Naive thymus-derived CD4-positive, alpha-beta T cell (primary cell): Measurements from ENCODE around the gene AMER3. TPM values are rescaled to one million over a fixed set of nuclear protein-coding genes. Genes with fewer than 3 reads are reported as not detected.

Experiments
- ATAC-seq: fragments of 150-1000 bp; cut with Tn5 transposase; 2 replicates; pipeline ENCODE4 v1.10.0; 2021; ENCODE audit warnings: mild to moderate bottlenecking, moderate library complexity
- CTCF ChIA-PET: fragments of 350-600 bp; sonication (Branson Sonifier 250); formaldehyde crosslinking; loops from one replicate; lab custom pipeline; 2021; ENCODE audit warnings: antibody characterized with exemption; lab: Charles Lee
- POLR2A ChIA-PET: fragments of 350-600 bp; sonication (Branson Sonifier 250); formaldehyde crosslinking; loops from one replicate; lab custom pipeline; 2021; ENCODE audit warnings: antibody characterized with exemption, inconsistent platforms; lab: Charles Lee
- DNase-seq, 9 donors: peaks; one replicate each; pipeline versions ENCODE4 v3.0.0 to v3.0.0-alpha.2; 2020 to 2022; ENCODE audit warnings: mixed read lengths in 1 of 9
- H3K27ac ChIP-seq: one replicate; pipeline ENCODE4 v1.7.0; 2013; ENCODE audit warnings: mild to moderate bottlenecking, low read depth, low read length, moderate library complexity
- H3K27me3 ChIP-seq, 2 donors: one replicate each; pipeline ENCODE4 v1.7.0; 2013; ENCODE audit warnings: low read length in 2 of 2, mild to moderate bottlenecking in 2 of 2, moderate library complexity in 2 of 2; ENCODE audit not compliant: control insufficient read depth in 2 of 2, insufficient read depth in 2 of 2
- H3K36me3 ChIP-seq, 3 experiments: 1 replicate in 2 of 3; 2 replicates in 1 of 3; pipeline ENCODE4 v1.7.0; 2013; ENCODE audit warnings: low read length in 3 of 3, mild to moderate bottlenecking in 3 of 3, moderate library complexity in 1 of 3; ENCODE audit not compliant: insufficient read depth in 3 of 3, control insufficient read depth in 2 of 3
- H3K4me1 ChIP-seq, 2 donors: one replicate each; pipeline ENCODE4 v1.7.0; 2013; ENCODE audit warnings: low read length in 2 of 2, mild to moderate bottlenecking in 2 of 2, moderate library complexity in 1 of 2; ENCODE audit not compliant: control insufficient read depth in 2 of 2, insufficient read depth in 2 of 2
- H3K4me3 ChIP-seq: 2 replicates; pipeline ENCODE4 v1.7.0; 2013; ENCODE audit warnings: mild to moderate bottlenecking, low read length
- H3K9me3 ChIP-seq, 3 experiments: 1 replicate in 2 of 3; 2 replicates in 1 of 3; pipeline ENCODE4 v1.7.0; 2013; ENCODE audit warnings: low read length in 3 of 3; ENCODE audit not compliant: control insufficient read depth in 2 of 3
- H3K27ac Mint-ChIP-seq, 9 donors: one replicate each; pipeline ENCODE4 v1.8.0; 2020 to 2022; ENCODE audit warnings: mixed read lengths in 9 of 9, mild to moderate bottlenecking in 8 of 9, moderate library complexity in 5 of 9, inconsistent platforms in 2 of 9
- H3K27me3 Mint-ChIP-seq, 5 donors: one replicate each; pipeline ENCODE4 v1.8.0; 2021 to 2022; ENCODE audit warnings: mixed read lengths in 5 of 5, mild to moderate bottlenecking in 1 of 5
- H3K36me3 Mint-ChIP-seq, 5 donors: one replicate each; pipeline ENCODE4 v1.8.0; 2020 to 2022; ENCODE audit warnings: mixed read lengths in 5 of 5, mild to moderate bottlenecking in 3 of 5, inconsistent platforms in 1 of 5
- H3K4me1 Mint-ChIP-seq, 7 donors: one replicate each; pipeline ENCODE4 v1.8.0; 2020 to 2022; ENCODE audit warnings: mixed read lengths in 7 of 7, mild to moderate bottlenecking in 3 of 7, inconsistent platforms in 1 of 7
- H3K4me3 Mint-ChIP-seq, 10 donors: one replicate each; pipeline ENCODE4 v1.8.0; 2020 to 2022; ENCODE audit warnings: mild to moderate bottlenecking in 10 of 10, mixed read lengths in 10 of 10, moderate library complexity in 6 of 10, inconsistent platforms in 2 of 10
- H3K9me3 Mint-ChIP-seq, 11 donors: one replicate each; pipeline ENCODE4 v1.8.0; 2020 to 2022; ENCODE audit warnings: mixed read lengths in 11 of 11, mild to moderate bottlenecking in 4 of 11, inconsistent platforms in 1 of 11, moderate library complexity in 1 of 11
- intact Hi-C, 2 donors: fragments of 100-400 bp; cut with micrococcal nuclease; formaldehyde crosslinking; loops; one replicate each; pipeline ENCODE4 v1.15.1; 2023
- polyA plus RNA-seq, 2 donors: library from polyadenylated mRNA; unstranded; fragments of 300-500 nt; fragmentation: Illumina TruSeq; gene quantifications; one replicate each; pipeline ENCODE4 v1.2.3, GENCODE V29; 2021
- total RNA-seq, 6 experiments: library from RNA in 5 of 6; stranded (reverse) in 5 of 6; gene quantifications; 1 replicate in 5 of 6; 2 replicates in 1 of 6; pipeline ENCODE4 v1.2.3 and lab custom pipeline; 2021 to 2026

Gene AMER3
- total and polyA plus RNA-seq, 7 experiments from 2014 or later: not detected

DNA sequence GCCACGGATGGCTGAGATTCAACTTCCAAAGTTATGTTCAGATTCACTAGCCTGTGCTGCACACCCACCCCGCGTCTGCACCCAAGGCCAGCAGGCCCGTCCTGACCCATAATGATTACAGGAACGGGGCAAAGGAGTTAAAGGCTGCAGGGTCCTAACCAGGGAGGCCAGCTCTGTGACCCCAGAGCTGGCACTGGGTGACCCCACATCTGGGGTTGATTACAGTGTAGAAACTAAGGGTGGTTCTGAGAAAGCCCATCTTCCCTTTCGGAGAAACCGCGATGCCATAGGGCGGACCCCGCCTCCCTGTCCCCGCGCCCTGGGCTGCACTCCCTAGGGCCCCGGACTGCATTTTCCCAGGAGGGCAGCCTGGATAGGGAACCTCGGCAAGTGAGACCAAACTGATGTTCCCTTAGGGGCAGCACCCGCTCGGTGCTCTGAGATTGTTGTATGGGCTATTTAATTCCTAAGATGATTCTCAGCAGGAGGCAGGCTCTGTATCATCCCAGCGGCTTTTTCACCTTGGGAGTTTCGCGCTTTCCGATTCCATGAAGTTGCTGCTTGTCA lies 28.6 kb upstream of the AMER3 start:
- Mint-ChIP-seq H3K9me3 (peaks cover 0 to 6% (median 0%) of the 10 kb centered on the region in 11 donors), H3K4me3 (peak overlapping the region; percentile 74 to 89 (median 86)), H3K27me3 (peaks cover 0 to 16% (median under 1%) of the 10 kb centered on the region in 5 donors), H3K27ac (peak overlapping the region; percentile 70 to 95 (median 91)), H3K36me3 (no peaks in the 10 kb centered on the region), H3K4me1 (peaks cover 0 to 17% (median 16%) of the 10 kb centered on the region in 7 donors)
- ChIA-PET CTCF (interaction anchor here (2.1 kb wide), 1 partner anchor 71 kb away, joined by 6 read pairs; no protein-coding TSS in a partner anchor), POLR2A (no interaction called here)
- no peaks in the 10 kb centered on the region for H3K9me3 ChIP-seq
- peaks cover 15 to 18% of the 10 kb centered on the region in 2 donors for H3K4me1 ChIP-seq
- H3K27me3 ChIP-seq: no peaks in the 10 kb centered on the region
- ATAC-seq: no peak
- intact Hi-C loops: loop anchor here (1.0 to 10.0 kb wide), 10 partner anchors 71 to 852 kb away; partner anchors contain the start of genes FAM168B (in 1 of the 2), IMP4 (in 1 of the 2), MZT2A (in 1 of the 2) and PLEKHB2 (in 1 of the 2)
- no peak for DNase-seq
- no peaks in the 10 kb centered on the region for H3K36me3 ChIP-seq
- peak overlapping the region; percentile 86 for H3K4me3 ChIP-seq
- H3K27ac ChIP-seq: peak overlapping the region; percentile 83

DNA sequence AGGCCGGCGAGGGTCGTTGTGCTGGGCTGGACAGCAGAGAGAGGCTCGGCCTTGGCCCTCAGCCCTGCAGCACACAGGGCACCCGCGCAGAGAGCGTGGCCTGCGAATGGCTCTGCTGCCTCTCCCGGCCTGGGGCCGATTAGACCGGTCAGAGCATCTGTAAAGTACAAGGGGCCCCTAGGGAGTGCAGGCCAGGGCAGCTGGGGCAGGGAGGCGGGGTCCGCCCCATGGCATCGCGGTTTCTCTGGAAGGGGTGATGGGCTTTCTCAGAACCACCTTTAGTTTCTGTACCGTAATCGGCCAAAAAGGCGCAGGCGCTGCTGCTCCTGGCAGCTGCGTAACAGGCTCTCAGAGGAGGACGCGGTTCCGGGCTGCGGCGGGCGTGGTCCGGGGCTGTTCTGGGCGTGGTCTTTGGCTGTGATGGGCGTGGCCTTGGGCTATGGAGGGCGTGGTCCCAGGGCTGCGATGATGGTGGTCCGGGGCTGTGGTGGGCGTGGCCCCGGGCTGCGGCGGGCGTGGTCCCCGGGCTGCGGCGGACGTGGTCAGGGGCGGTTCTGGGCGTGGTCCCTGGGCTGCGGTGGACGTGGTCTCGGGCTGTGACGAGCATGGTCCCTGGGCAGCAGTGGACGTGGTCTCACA lies 27.9 kb upstream of the AMER3 start:
- Histone ChIP-seq H3K4me1 (peaks cover 15 to 18% of the 10 kb centered on the region in 2 donors), H3K9me3 (no peaks in the 10 kb centered on the region), H3K27ac (peak overlapping the region; percentile 83), H3K27me3 (no peaks in the 10 kb centered on the region), H3K36me3 (no peaks in the 10 kb centered on the region), H3K4me3 (peak overlapping the region; percentile 86)
- Mint-ChIP-seq H3K4me3 (peak overlapping the region; percentile 74 to 89 (median 86)), H3K9me3 (peaks cover 0 to 4% (median 0%) of the 10 kb centered on the region in 11 donors), H3K4me1 (peaks cover 0 to 17% (median 16%) of the 10 kb centered on the region in 7 donors), H3K36me3 (no peaks in the 10 kb centered on the region), H3K27ac (peak overlapping the region; percentile 76 to 95 (median 91)), H3K27me3 (peaks cover 0 to 13% (median 0%) of the 10 kb centered on the region in 5 donors)
- intact Hi-C loops: loop anchor here (1.0 to 10.0 kb wide), 10 partner anchors 70 to 853 kb away; partner anchors contain the start of genes FAM168B (in 1 of the 2), IMP4 (in 1 of the 2), MZT2A (in 1 of the 2) and PLEKHB2 (in 1 of the 2)
- ATAC-seq (peak; percentile 98), DNase-seq (peak; percentile 74 to 91 (median 85))
- CTCF ChIA-PET: interaction anchor here (2.1 kb wide), 1 partner anchor 70 kb away, joined by 6 read pairs; no protein-coding TSS in a partner anchor
- POLR2A ChIA-PET: interaction anchor here (1.9 kb wide), 1 partner anchor 70 kb away, joined by 16 read pairs; no protein-coding TSS in a partner anchor

DNA sequence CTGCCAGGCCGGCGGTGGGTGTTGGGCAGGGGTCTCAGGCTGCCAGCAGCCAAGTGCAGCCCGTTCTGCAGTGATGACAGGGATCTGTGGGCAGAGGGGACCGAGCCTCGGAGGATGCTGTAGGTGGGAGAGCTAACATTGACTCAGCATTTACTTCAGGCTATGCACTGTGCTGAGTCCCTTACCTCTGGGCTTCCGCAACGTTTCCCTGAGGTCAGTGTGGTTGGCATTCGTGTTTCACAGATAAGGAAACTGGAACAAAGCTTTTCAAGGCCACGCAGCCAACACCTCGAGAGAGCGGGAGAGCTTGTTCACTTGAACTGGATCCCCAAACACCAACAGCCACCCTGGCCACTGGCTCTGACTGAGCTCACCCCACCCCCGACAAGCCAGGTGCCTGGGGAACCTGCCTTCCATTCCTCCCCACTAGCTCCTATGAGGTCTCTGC lies 27.3 kb upstream of the AMER3 start:
- H3K9me3 ChIP-seq: no peaks in the 10 kb centered on the region
- peaks cover 15 to 18% of the 10 kb centered on the region in 2 donors for H3K4me1 ChIP-seq
- Mint-ChIP-seq H3K27ac (peak overlapping the region; percentile 76 to 94 (median 89)), H3K4me3 (peak overlapping the region; percentile 60 to 89 (median 86)), H3K4me1 (peaks cover 0 to 17% (median 16%) of the 10 kb centered on the region in 7 donors), H3K27me3 (peaks cover 0 to 9% (median 0%) of the 10 kb centered on the region in 5 donors), H3K9me3 (peaks cover 0 to 4% (median 0%) of the 10 kb centered on the region in 11 donors), H3K36me3 (no peaks in the 10 kb centered on the region)
- ChIA-PET CTCF (interaction anchor here (2.1 kb wide), 1 partner anchor 69 kb away, joined by 6 read pairs; no protein-coding TSS in a partner anchor), POLR2A (interaction anchor here (0.6 to 2.2 kb wide), 4 partner anchors 10 to 386 kb away, joined by 3 to 16 read pairs (median 6); partner anchors contain the start of genes IMP4 and PLEKHB2)
- intact Hi-C loops: loop anchor here (5.0 to 10.0 kb wide), 3 partner anchors 353 to 853 kb away; partner anchors contain the start of gene PLEKHB2 (in 1 of the 2)
- DNase-seq: peak in 3 of 9 donors; percentile 28 to 44 (median 43)
- ATAC-seq: peak; percentile 51
- no peaks in the 10 kb centered on the region for H3K27me3 ChIP-seq
- H3K27ac ChIP-seq: peak overlapping the region; percentile 48
- H3K36me3 ChIP-seq: no peaks in the 10 kb centered on the region
- H3K4me3 ChIP-seq: peak overlapping the region; percentile 86

DNA sequence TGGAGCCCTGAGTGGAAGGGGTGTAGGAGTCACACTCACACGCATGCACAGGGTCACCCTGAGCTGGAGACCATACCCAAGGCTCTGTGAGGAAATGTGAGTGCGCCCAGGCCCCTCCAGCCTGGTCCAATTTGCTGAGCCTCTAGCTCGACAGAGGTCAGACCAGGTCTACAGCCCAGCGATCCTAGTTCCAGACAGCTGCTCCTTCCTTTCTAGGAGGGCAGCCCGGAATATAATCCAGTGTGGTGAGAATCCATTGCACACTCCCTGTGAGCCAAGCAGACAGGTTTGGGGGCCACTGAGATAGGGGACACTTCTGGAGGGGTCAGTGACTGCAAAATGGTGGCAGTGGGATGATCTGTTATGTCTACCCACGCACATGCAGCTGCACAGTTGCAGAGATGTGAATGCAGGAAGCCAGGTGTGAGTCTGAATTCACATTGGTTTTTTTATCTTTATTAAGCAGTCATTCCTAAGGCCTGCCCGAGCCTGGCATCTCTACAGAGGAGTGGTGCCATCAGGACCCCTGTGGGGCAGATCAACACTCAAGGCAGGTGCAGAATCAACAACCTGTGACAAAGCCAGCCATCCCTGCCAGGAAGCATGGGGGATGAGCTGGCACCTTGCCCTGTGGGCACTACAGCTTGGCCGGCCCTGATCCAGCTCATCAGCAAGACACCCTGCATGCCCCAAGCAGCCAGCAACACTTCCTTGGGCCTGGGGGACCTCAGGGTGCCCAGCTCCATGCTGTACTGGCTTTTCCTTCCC lies 26.6 kb upstream of the AMER3 start, which contains the start of gene GPR148:
Gene GPR148 (plus strand): TSS at position 522 of the 768 bp plus-strand sequence. CDS start 82 bp downstream, at position 604.
- Mint-ChIP-seq H3K27ac (peak within 1 kb of the TSS; percentile 76 to 94 (median 91)), H3K4me1 (peaks cover 0 to 17% (median 16%) of the 10 kb centered on the region in 7 donors), H3K4me3 (peak within 1 kb of the TSS; percentile 60 to 89 (median 86)), H3K27me3 (peaks cover 0 to 9% (median 0%) of the 10 kb centered on the region in 5 donors), H3K9me3 (peaks cover 0 to 4% (median 0%) of the 10 kb centered on the region in 11 donors), H3K36me3 (no peaks in the 10 kb centered on the region)
- DNase-seq (peak in 2 of 9 donors; percentile 1 to 11), ATAC-seq (no peak)
- Histone ChIP-seq H3K27ac (peak within 1 kb of the TSS; percentile 48), H3K9me3 (no peaks in the 10 kb centered on the region), H3K4me1 (peaks cover 15 to 18% of the 10 kb centered on the region in 2 donors), H3K36me3 (no peaks in the 10 kb centered on the region), H3K4me3 (peak within 1 kb of the TSS; percentile 86), H3K27me3 (no peaks in the 10 kb centered on the region)
- intact Hi-C loops: loop anchor here (5.0 to 10.0 kb wide), 3 partner anchors 354 to 854 kb away; partner anchors contain the start of gene PLEKHB2 (in 1 of the 2)
- POLR2A ChIA-PET: interaction anchor here (0.6 to 2.2 kb wide), 4 partner anchors 9 to 386 kb away, joined by 3 to 16 read pairs (median 6); partner anchors contain the start of genes IMP4 and PLEKHB2
- CTCF ChIA-PET: interaction anchor here (2.1 kb wide), 1 partner anchor 69 kb away, joined by 6 read pairs; no protein-coding TSS in a partner anchor

DNA sequence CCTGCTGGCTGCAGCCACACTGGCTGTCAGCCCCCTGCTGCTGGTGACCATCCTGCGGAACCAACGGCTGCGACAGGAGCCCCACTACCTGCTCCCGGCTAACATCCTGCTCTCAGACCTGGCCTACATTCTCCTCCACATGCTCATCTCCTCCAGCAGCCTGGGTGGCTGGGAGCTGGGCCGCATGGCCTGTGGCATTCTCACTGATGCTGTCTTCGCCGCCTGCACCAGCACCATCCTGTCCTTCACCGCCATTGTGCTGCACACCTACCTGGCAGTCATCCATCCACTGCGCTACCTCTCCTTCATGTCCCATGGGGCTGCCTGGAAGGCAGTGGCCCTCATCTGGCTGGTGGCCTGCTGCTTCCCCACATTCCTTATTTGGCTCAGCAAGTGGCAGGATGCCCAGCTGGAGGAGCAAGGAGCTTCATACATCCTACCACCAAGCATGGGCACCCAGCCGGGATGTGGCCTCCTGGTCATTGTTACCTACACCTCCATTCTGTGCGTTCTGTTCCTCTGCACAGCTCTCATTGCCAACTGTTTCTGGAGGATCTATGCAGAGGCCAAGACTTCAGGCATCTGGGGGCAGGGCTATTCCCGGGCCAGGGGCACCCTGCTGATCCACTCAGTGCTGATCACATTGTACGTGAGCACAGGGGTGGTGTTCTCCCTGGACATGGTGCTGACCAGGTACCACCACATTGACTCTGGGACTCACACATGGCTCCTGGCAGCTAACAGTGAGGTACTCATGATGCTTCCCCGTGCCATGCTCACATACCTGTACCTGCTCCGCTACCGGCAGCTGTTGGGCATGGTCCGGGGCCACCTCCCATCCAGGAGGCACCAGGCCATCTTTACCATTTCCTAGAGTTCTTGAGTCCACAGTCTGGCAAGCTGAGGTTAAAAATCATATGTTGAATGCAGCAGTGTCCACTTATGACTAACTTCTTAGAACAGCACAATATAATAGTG lies 25.7 kb upstream of the AMER3 start:
- DNase-seq: peak in 3 of 9 donors; percentile 3 to 14 (median 13)
- Histone ChIP-seq H3K4me3 (no peak overlapping the region), H3K9me3 (no peaks in the 10 kb centered on the region), H3K4me1 (peaks cover 15 to 18% of the 10 kb centered on the region in 2 donors), H3K36me3 (no peaks in the 10 kb centered on the region), H3K27ac (no peak overlapping the region), H3K27me3 (no peaks in the 10 kb centered on the region)
- CTCF ChIA-PET: no interaction called here
- POLR2A ChIA-PET: interaction anchor here (0.6 to 2.2 kb wide), 2 partner anchors 68 to 387 kb away, joined by 3 to 7 read pairs; partner anchors contain the start of gene IMP4
- H3K27ac Mint-ChIP-seq: peak overlapping the region in 8 of 9 donors; percentile 22 to 94 (median 44)
- H3K4me3 Mint-ChIP-seq: peak overlapping the region in 8 of 10 donors; percentile 1 to 64 (median 36)
- H3K36me3 Mint-ChIP-seq: no peaks in the 10 kb centered on the region
- H3K27me3 Mint-ChIP-seq: peaks cover 0 to 11% (median 0%) of the 10 kb centered on the region in 5 donors
- ATAC-seq: no peak
- H3K4me1 Mint-ChIP-seq: peaks cover 0 to 17% (median 16%) of the 10 kb centered on the region in 7 donors
- intact Hi-C loops: loop anchor here (5.0 to 10.0 kb wide), 3 partner anchors 355 to 855 kb away; partner anchors contain the start of gene PLEKHB2 (in 1 of the 2)
- peaks cover 0 to 5% (median 2%) of the 10 kb centered on the region in 11 donors for H3K9me3 Mint-ChIP-seq
